Loucy (cell line): ENCODE results near the gene FEZ2.

Experiments used
- H2AFZ ChIP-seq: fragments of 200-600 bp; sonication (generic); 2 replicates; pipeline ENCODE4 v1.6.0; 2016; ENCODE audit warnings: antibody characterized with exemption, mild to moderate bottlenecking, low read length, moderate library complexity
- H3F3A ChIP-seq: fragments of 200-600 bp; 2 replicates; pipeline ENCODE4 v1.6.0; 2016; ENCODE audit warnings: antibody characterized with exemption, low read depth, mild to moderate bottlenecking
- H3K27me3 ChIP-seq: fragments of 200-600 bp; sonication (generic); 2 replicates; pipeline ENCODE4 v1.6.1; 2014; ENCODE audit warnings: low read length, mild to moderate bottlenecking; ENCODE audit not compliant: insufficient read depth, poor library complexity, severe bottlenecking
- H3K36me3 ChIP-seq: fragments of 200-600 bp; sonication (generic); 2 replicates; pipeline ENCODE4 v1.6.1; 2016; ENCODE audit warnings: low read length; ENCODE audit not compliant: insufficient read depth
- H3K4me1 ChIP-seq: fragments of 200-600 bp; sonication (generic); 2 replicates; pipeline ENCODE4 v1.5.1; 2014; ENCODE audit warnings: low read length, mild to moderate bottlenecking; ENCODE audit not compliant: insufficient read depth, poor library complexity, severe bottlenecking
- H3K4me2 ChIP-seq: fragments of 200-600 bp; sonication (generic); 2 replicates; pipeline ENCODE4 v1.6.0; 2014; ENCODE audit warnings: antibody characterized with exemption, low read length, low read depth, mild to moderate bottlenecking; ENCODE audit not compliant: poor library complexity, severe bottlenecking
- H3K4me3 ChIP-seq: fragments of 200-600 bp; sonication (generic); 2 replicates; pipeline ENCODE4 v1.5.1; 2014; ENCODE audit warnings: low read length, mild to moderate bottlenecking, mixed read lengths; ENCODE audit not compliant: poor library complexity, severe bottlenecking
- H3K79me2 ChIP-seq: fragments of 200-600 bp; sonication (generic); 2 replicates; pipeline ENCODE4 v1.6.1; 2014; ENCODE audit warnings: low read length; ENCODE audit not compliant: insufficient read depth
- H3K9ac ChIP-seq: fragments of 200-600 bp; sonication (generic); 2 replicates; pipeline ENCODE4 v1.6.0; 2014; ENCODE audit warnings: mild to moderate bottlenecking, low read depth, low read length, moderate library complexity; ENCODE audit not compliant: poor library complexity, severe bottlenecking
- H3K9me2 ChIP-seq: fragments of 200-600 bp; sonication (generic); replicated peaks from 2 replicates; pipeline ENCODE4 v1.6.1; 2016; ENCODE audit warnings: low read depth, low read length, mixed read lengths
- H3K9me3 ChIP-seq: fragments of 200-600 bp; sonication (generic); 2 replicates; pipeline ENCODE4 v1.6.1; 2014; ENCODE audit warnings: mild to moderate bottlenecking, antibody characterized with exemption, low read length, low read depth; ENCODE audit not compliant: insufficient read depth
- H4K20me1 ChIP-seq: fragments of 200-600 bp; sonication (generic); 2 replicates; pipeline ENCODE4 v1.6.0; 2014; ENCODE audit warnings: antibody characterized with exemption, low read length, mild to moderate bottlenecking; ENCODE audit not compliant: insufficient read depth, poor library complexity, severe bottlenecking
- EZH2phosphoT487 ChIP-seq: fragments of 200-600 bp; IDR thresholded peaks from 2 replicates; pipeline ENCODE4 v1.6.1; 2018; ENCODE audit warnings: antibody characterized with exemption, mild to moderate bottlenecking, moderate library complexity, borderline replicate concordance
- TF ChIP-seq, protein P1 (sequence below): fragments of 200-600 bp; sonication (generic); conservative IDR thresholded peaks from 2 replicates; pipeline ENCODE4 v1.5.1; 2014; ENCODE audit warnings: mild to moderate bottlenecking, antibody characterized with exemption, low read length

FEZ2 gene

DNA sequence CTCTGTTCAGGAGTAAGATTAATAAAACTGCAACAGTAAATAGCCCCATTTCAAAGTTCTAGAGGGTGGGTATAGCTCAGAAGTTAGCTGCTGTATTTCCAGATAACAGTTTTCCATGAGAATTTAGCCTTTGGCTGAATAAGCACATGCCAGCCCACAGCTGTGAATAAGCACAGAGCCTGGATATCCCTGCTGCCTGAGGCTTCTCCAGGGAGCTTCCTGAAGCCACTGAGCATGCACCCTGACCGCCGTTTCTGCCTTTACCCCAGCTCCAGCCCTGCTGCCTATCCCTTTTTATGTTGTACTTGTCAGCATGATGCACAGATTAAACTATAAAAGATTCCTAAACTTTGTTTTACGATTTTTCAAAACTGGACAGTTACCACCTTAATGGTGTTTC is 85.3 kb downstream of the FEZ2 start:
- Histone ChIP-seq H2AFZ (no peak overlapping the region), H3K9me3 (no peaks in the 10 kb centered on the region), H3K27me3 (no peaks in the 10 kb centered on the region), H4K20me1 (no peaks in the 10 kb centered on the region), H3K4me2 (no peak overlapping the region), H3F3A (no peaks in the 10 kb centered on the region), H3K9ac (no peak overlapping the region), H3K9me2 (no peaks in the 10 kb centered on the region), H3K36me3 (no peaks in the 10 kb centered on the region), H3K79me2 (no peaks in the 10 kb centered on the region), H3K4me1 (no peaks in the 10 kb centered on the region), H3K4me3 (no peak overlapping the region)
- TF ChIP-seq, protein P1, sequence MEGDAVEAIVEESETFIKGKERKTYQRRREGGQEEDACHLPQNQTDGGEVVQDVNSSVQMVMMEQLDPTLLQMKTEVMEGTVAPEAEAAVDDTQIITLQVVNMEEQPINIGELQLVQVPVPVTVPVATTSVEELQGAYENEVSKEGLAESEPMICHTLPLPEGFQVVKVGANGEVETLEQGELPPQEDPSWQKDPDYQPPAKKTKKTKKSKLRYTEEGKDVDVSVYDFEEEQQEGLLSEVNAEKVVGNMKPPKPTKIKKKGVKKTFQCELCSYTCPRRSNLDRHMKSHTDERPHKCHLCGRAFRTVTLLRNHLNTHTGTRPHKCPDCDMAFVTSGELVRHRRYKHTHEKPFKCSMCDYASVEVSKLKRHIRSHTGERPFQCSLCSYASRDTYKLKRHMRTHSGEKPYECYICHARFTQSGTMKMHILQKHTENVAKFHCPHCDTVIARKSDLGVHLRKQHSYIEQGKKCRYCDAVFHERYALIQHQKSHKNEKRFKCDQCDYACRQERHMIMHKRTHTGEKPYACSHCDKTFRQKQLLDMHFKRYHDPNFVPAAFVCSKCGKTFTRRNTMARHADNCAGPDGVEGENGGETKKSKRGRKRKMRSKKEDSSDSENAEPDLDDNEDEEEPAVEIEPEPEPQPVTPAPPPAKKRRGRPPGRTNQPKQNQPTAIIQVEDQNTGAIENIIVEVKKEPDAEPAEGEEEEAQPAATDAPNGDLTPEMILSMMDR: no peak
- no peak for TF ChIP-seq EZH2phosphoT487

GRCh38 chr2:36511858-36512603 is 85.9 kb downstream of the FEZ2 start:
- Histone ChIP-seq H4K20me1 (no peaks in the 10 kb centered on the region), H3K27me3 (no peaks in the 10 kb centered on the region), H3K9me3 (no peaks in the 10 kb centered on the region), H3K79me2 (no peaks in the 10 kb centered on the region), H3K9ac (no peak overlapping the region), H3K4me2 (no peak overlapping the region), H3K4me1 (no peaks in the 10 kb centered on the region), H3K4me3 (no peak overlapping the region), H3K9me2 (no peaks in the 10 kb centered on the region), H3F3A (no peaks in the 10 kb centered on the region), H3K36me3 (no peaks in the 10 kb centered on the region), H2AFZ (no peak overlapping the region)
- no peak for TF ChIP-seq EZH2phosphoT487
- TF ChIP-seq, protein P1: no peak

DNA sequence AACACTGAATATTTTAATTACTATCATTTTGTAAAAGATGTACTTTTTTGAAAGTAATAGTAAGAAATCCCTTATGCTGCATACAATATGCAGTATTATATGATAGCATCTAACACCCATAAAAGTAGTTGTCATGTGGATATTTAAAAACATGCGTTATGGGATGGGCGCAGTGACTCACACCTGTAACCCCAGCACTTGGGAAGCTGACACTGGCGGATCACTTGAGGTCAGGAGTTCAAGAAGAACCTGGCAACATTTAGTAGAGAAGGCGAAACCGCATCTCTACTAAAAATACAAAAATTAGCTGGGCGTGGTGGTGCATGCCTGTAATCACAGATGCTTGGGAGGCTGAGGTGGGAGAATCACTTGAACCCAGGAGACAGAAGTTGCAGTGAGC is 88.9 kb downstream of the FEZ2 start:
- Histone ChIP-seq H3K9ac (no peak overlapping the region), H3K9me3 (no peaks in the 10 kb centered on the region), H3K4me1 (no peaks in the 10 kb centered on the region), H3K27me3 (no peaks in the 10 kb centered on the region), H3K9me2 (no peaks in the 10 kb centered on the region), H3K36me3 (no peaks in the 10 kb centered on the region), H3K4me3 (no peak overlapping the region), H2AFZ (no peak overlapping the region), H4K20me1 (no peaks in the 10 kb centered on the region), H3K79me2 (no peaks in the 10 kb centered on the region), H3F3A (no peaks in the 10 kb centered on the region), H3K4me2 (no peak overlapping the region)
- no peak for TF ChIP-seq EZH2phosphoT487
- TF ChIP-seq, protein P1: no peak
